SK-N-SH (cell line): ENCODE measurements around the gene PDE6A. TPM values are rescaled to one million over a fixed set of nuclear protein-coding genes. Genes with fewer than 3 reads are reported as not detected.

Experiments used
- CTCF ChIA-PET: fragments of 300-600, 350-600 bp; formaldehyde crosslinking; extraction: SDS; loops from one replicate; lab custom pipeline; 2021; lab: Yijun Ruan, JAX
- POLR2A ChIA-PET: fragments of 350-600 bp; sonication (Branson Sonifier 250); formaldehyde crosslinking; extraction: SDS; loops from one replicate; lab custom pipeline; 2020; ENCODE audit warnings: antibody characterized with exemption, inconsistent platforms; lab: Yijun Ruan, JAX
- DNase-seq: peaks from one replicate; pipeline ENCODE4 v3.0.0; 2012
- H2AFZ ChIP-seq: fragments of 200-600 bp; sonication (generic); 2 replicates; pipeline ENCODE4 v1.8.1; 2016; ENCODE audit warnings: antibody characterized with exemption, mild to moderate bottlenecking, low read depth
- H3F3A ChIP-seq: fragments of 200-600 bp; sonication (generic); replicated peaks from 2 replicates; pipeline ENCODE3; 2016; ENCODE audit warnings: antibody characterized with exemption, mild to moderate bottlenecking; ENCODE audit not compliant: insufficient read depth
- H3K27ac ChIP-seq, 2 experiments: fragments of 200-500 bp in 1 of 2; fragments of 200-600 bp in 1 of 2; sonication (Bioruptor generic) in 1 of 2; sonication (generic), shearing (Covaris generic) in 1 of 2; 2 replicates each; pipeline versions ENCODE4 v1.5.1 to v1.6.1; 2014 to 2016; ENCODE audit warnings: low read depth in 2 of 2, inconsistent platforms in 1 of 2, low read length in 1 of 2, mild to moderate bottlenecking in 1 of 2, mixed read lengths in 1 of 2
- H3K27me3 ChIP-seq: fragments of 200-600 bp; sonication (generic), shearing (Covaris generic); 2 replicates; pipeline ENCODE4 v1.6.1; 2016; ENCODE audit warnings: mixed run types; ENCODE audit not compliant: insufficient read depth
- H3K36me3 ChIP-seq, 2 experiments: fragments of 200-500 bp in 1 of 2; fragments of 200-600 bp in 1 of 2; sonication (Bioruptor generic) in 1 of 2; sonication (generic) in 1 of 2; replicated peaks in 1 of 2; 2 replicates each; pipeline versions ENCODE3 to v1.5.1; 2014 to 2016; ENCODE audit warnings: low read length in 1 of 2, mild to moderate bottlenecking in 1 of 2; ENCODE audit not compliant: insufficient read depth in 2 of 2, control insufficient read depth in 1 of 2
- H3K4me1 ChIP-seq, 2 experiments: fragments of 200-500 bp in 1 of 2; fragments of 200-600 bp in 1 of 2; sonication (Bioruptor generic) in 1 of 2; sonication (generic), shearing (Covaris generic) in 1 of 2; 2 replicates each; pipeline versions ENCODE4 v1.5.1 to v1.6.1; 2014 to 2016; ENCODE audit warnings: low read depth in 1 of 2, low read length in 1 of 2, mixed run types in 1 of 2; ENCODE audit not compliant: insufficient read depth in 2 of 2, control insufficient read depth in 1 of 2
- H3K4me2 ChIP-seq: fragments of 200-600 bp; sonication (generic), shearing (Covaris generic); 2 replicates; pipeline ENCODE4 v1.6.1; 2017; ENCODE audit warnings: mixed run types
- H3K4me3 ChIP-seq, 2 experiments: fragments of 200-500 bp in 1 of 2; fragments of 200-600 bp in 1 of 2; sonication (Bioruptor generic) in 1 of 2; sonication (generic), shearing (Covaris generic) in 1 of 2; 2 replicates each; pipeline versions ENCODE4 v1.5.1 to v1.8.1; 2014 to 2016; ENCODE audit warnings: low read depth in 2 of 2, inconsistent platforms in 1 of 2, low read length in 1 of 2, mild to moderate bottlenecking in 1 of 2, mixed read lengths in 1 of 2, moderate library complexity in 1 of 2
- H3K79me2 ChIP-seq: fragments of 200-600 bp; sonication (generic); 2 replicates; pipeline ENCODE4 v1.8.1; 2017; ENCODE audit warnings: mild to moderate bottlenecking; ENCODE audit not compliant: insufficient read depth
- H3K9ac ChIP-seq: fragments of 200-600 bp; sonication (generic); 2 replicates; pipeline ENCODE4 v1.6.1; 2017; ENCODE audit warnings: mixed run types
- H3K9me2 ChIP-seq: fragments of 200-600 bp; sonication (generic); 2 replicates; pipeline ENCODE4 v1.6.1; 2017; ENCODE audit warnings: mixed run types
- H3K9me3 ChIP-seq: fragments of 200-600 bp; sonication (generic); 2 replicates; pipeline ENCODE4 v1.6.1; 2017; ENCODE audit warnings: mixed run types, mild to moderate bottlenecking, moderate library complexity
- H4K20me1 ChIP-seq: fragments of 200-600 bp; sonication (generic); 2 replicates; pipeline ENCODE4 v1.6.1; 2017; ENCODE audit warnings: mild to moderate bottlenecking, mixed run types; ENCODE audit not compliant: insufficient read depth
- CHD2 ChIP-seq: fragments of 150-350 bp; IDR thresholded peaks from 2 replicates; pipeline ENCODE4 v1.6.1; 2018; ENCODE audit warnings: low read length; ENCODE audit not compliant: partially characterized antibody
- CTCF ChIP-seq: fragments of 200-600 bp; sonication (generic); IDR thresholded peaks from 2 replicates; pipeline ENCODE4 v1.6.1; 2017; ENCODE audit warnings: antibody characterized with exemption, mild to moderate bottlenecking, moderate library complexity
- ELF1 ChIP-seq: IDR thresholded peaks from 2 replicates; pipeline ENCODE4 v1.4.0; 2012
- FOSL2 ChIP-seq: IDR thresholded peaks from 2 replicates; pipeline ENCODE4 v1.4.0; 2012; ENCODE audit warnings: low read depth, mild to moderate bottlenecking, moderate library complexity, borderline replicate concordance
- MAX ChIP-seq: IDR thresholded peaks from 2 replicates; pipeline ENCODE4 v1.4.0; 2012; ENCODE audit warnings: low read depth
- NFIC ChIP-seq: IDR thresholded peaks from 2 replicates; pipeline ENCODE4 v1.4.0; 2012; ENCODE audit warnings: borderline replicate concordance
- PBX3 ChIP-seq: IDR thresholded peaks from 2 replicates; pipeline ENCODE4; 2012
- SIN3A ChIP-seq: IDR thresholded peaks from 2 replicates; pipeline ENCODE4 v1.6.1; 2012; ENCODE audit warnings: low read depth, mild to moderate bottlenecking, low read length, moderate library complexity, borderline replicate concordance
- TEAD4 ChIP-seq: IDR thresholded peaks from 2 replicates; pipeline ENCODE4 v1.4.0; 2012; ENCODE audit warnings: mild to moderate bottlenecking, borderline replicate concordance; ENCODE audit not compliant: insufficient read depth
- USF1 ChIP-seq: IDR thresholded peaks from 2 replicates; pipeline ENCODE4 v1.4.0; 2012; ENCODE audit warnings: low read depth, borderline replicate concordance
- ZBTB33 ChIP-seq: IDR thresholded peaks from 2 replicates; pipeline ENCODE4 v1.4.0; 2012; ENCODE audit warnings: low read depth, borderline replicate concordance
- WGBS: methylation state at CpG from one replicate; pipeline ENCODE4 v1.1.6; 2017; ENCODE audit warnings: low lambda C conversion rate; 5-methylcytosine and 5-hydroxymethylcytosine counted together
- polyA plus RNA-seq, 3 experiments: library from polyadenylated mRNA; depleted of rRNA; stranded (reverse); fragments of >200 nt; gene quantifications; 2 replicates each; pipeline ENCODE4 v1.2.3, GENCODE V29; 2012

Gene PDE6A
- polyA plus RNA-seq, 1 of the 3 experiments (the other 2 are of a cell fraction), result 0.05 TPM

- H3K4me3 ChIP-seq, result peak overlapping the region; percentile 73 to 77
- H3K4me2 ChIP-seq, result peak overlapping the region; percentile 85
- ChIA-PET POLR2A (interaction anchor here (1.0 kb wide), 1 partner anchor 8 kb away, joined by 3 read pairs; no protein-coding TSS in a partner anchor), CTCF (interaction anchor here (0.9 to 12.1 kb wide), 22 partner anchors 8 to 315 kb away, joined by 3 to 244 read pairs (median 5); no protein-coding TSS in a partner anchor)
- 44% methylated on average over 14 of the region's 14 CpGs for WGBS
- no peaks in the 10 kb centered on the region for H4K20me1 ChIP-seq
- DNase-seq, result peak; percentile 51
- H2AFZ ChIP-seq, result peak overlapping the region; percentile 93
- no peaks in the 10 kb centered on the region for H3K27me3 ChIP-seq
- peak overlapping the region; percentile 65 for H3K9ac ChIP-seq
- TF ChIP-seq CHD2, result no peak
- TF ChIP-seq SIN3A, result no peak
- TF ChIP-seq PBX3, result no peak
- no peak for TF ChIP-seq TEAD4
- peak; percentile 77 for TF ChIP-seq CTCF
- TF ChIP-seq USF1, result no peak
- 0 out of 2 replicates have a peak, but pooled peaks have one; percentile 13 for TF ChIP-seq MAX
- no peak for TF ChIP-seq FOSL2
- no peak for TF ChIP-seq ZBTB33
- no peak for TF ChIP-seq NFIC
- TF ChIP-seq ELF1, result no peak
- TF ChIP-seq, all 33 proteins: peak for 2
- Histone ChIP-seq H3K27ac (peak overlapping the region; percentile 87 to 94), H3K9me3 (no peaks in the 10 kb centered on the region), H3K36me3 (no peaks in the 10 kb centered on the region), H3K4me1 (peaks cover 10 to 12% of the 10 kb centered on the region in 2 experiments; a peak in 3 of 4 replicates), H3K79me2 (peaks cover 4% of the 10 kb centered on the region; the same call in 1 of the 2 replicates), H3F3A (peaks cover 17% of the 10 kb centered on the region), H3K9me2 (no peaks in the 10 kb centered on the region)
These were observed 15.0 kb upstream of the PDE6A start for GRCh38 chr5:149959406-149960236.
